HEK293T (cell line): ENCODE results near the gene PLCB1.

ENCODE experiments used
- FOXK2 ChIP-seq: fragments of 450-650 bp; IDR thresholded peaks from 2 replicates; pipeline ENCODE4 v1.6.1; 2016; ENCODE audit warnings: mild to moderate bottlenecking
- FOXM1 ChIP-seq: fragments of 450-650 bp; IDR thresholded peaks from 2 replicates; pipeline ENCODE4 v1.6.1; 2017; ENCODE audit warnings: mild to moderate bottlenecking, borderline replicate concordance
- SUZ12 ChIP-seq: fragments of 450-650 bp; IDR thresholded peaks from 2 replicates; pipeline ENCODE4 v1.6.1; 2016; ENCODE audit warnings: mild to moderate bottlenecking
- TARDBP ChIP-seq: fragments of 450-650 bp; IDR thresholded peaks from 2 replicates; pipeline ENCODE4 v1.6.1; 2016
- TF ChIP-seq, protein P1 (sequence below): fragments of 450-650 bp; IDR thresholded peaks from 2 replicates; pipeline ENCODE4 v1.6.1; 2016

- no peak for TF ChIP-seq TARDBP
- no peak for TF ChIP-seq SUZ12
- TF ChIP-seq, protein P1, sequence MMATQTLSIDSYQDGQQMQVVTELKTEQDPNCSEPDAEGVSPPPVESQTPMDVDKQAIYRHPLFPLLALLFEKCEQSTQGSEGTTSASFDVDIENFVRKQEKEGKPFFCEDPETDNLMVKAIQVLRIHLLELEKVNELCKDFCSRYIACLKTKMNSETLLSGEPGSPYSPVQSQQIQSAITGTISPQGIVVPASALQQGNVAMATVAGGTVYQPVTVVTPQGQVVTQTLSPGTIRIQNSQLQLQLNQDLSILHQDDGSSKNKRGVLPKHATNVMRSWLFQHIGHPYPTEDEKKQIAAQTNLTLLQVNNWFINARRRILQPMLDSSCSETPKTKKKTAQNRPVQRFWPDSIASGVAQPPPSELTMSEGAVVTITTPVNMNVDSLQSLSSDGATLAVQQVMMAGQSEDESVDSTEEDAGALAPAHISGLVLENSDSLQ, result no peak
- TF ChIP-seq FOXM1, result no peak
- no peak for TF ChIP-seq FOXK2
Measured at GRCh38 chr20:8879669-8880068, 747.6 kb downstream of the PLCB1 start.
